Fibroblast of lung (primary cell): ENCODE results near the gene CDV3. TPM values are rescaled to one million over a fixed set of nuclear protein-coding genes. Genes with fewer than 3 reads are reported as not detected.
A peak's percentile ranks its signal among the peaks of the same experiment; 100 is the strongest.

Experiments
- DNase-seq, 2 donors: peaks; one replicate each; pipeline versions ENCODE4 v3.0.0 to v3.0.0-alpha.2; 2010; ENCODE audit warnings: low read depth in 2 of 2
- H2AFZ ChIP-seq: 2 replicates; pipeline ENCODE4 v1.5.1; 2012; ENCODE audit warnings: low read length, control low read depth, inconsistent platforms
- H3K27ac ChIP-seq: 2 replicates; pipeline ENCODE4 v1.5.1; 2011; ENCODE audit warnings: low read length, control low read depth; ENCODE audit not compliant: insufficient read depth
- H3K27me3 ChIP-seq: 2 replicates; pipeline ENCODE4 v1.5.1; 2011; ENCODE audit warnings: mild to moderate bottlenecking, low read length; ENCODE audit not compliant: control insufficient read depth, insufficient read depth
- H3K36me3 ChIP-seq: 2 replicates; pipeline ENCODE4 v1.5.1; 2011; ENCODE audit warnings: low read length; ENCODE audit not compliant: control insufficient read depth, insufficient read depth
- H3K4me1 ChIP-seq: 2 replicates; pipeline ENCODE4 v1.5.1; 2011; ENCODE audit warnings: low read length; ENCODE audit not compliant: control insufficient read depth, insufficient read depth; ENCODE audit errors: extremely low read depth
- H3K4me2 ChIP-seq: 2 replicates; pipeline ENCODE4 v1.5.1; 2011; ENCODE audit warnings: low read length, control low read depth; ENCODE audit not compliant: insufficient read depth; ENCODE audit errors: extremely low read depth
- H3K4me3 ChIP-seq, 4 experiments: fragments of 200-600 bp in 1 of 4; sonication (generic) in 1 of 4; replicated peaks in 1 of 4; 2 replicates each; pipeline ENCODE4 v1.5.1; 2011 to 2016; ENCODE audit warnings: low read length in 4 of 4, low read depth in 3 of 4, mild to moderate bottlenecking in 3 of 4, control low read depth in 2 of 4, inconsistent platforms in 1 of 4, mixed read lengths in 1 of 4; ENCODE audit not compliant: insufficient read depth in 1 of 4; ENCODE audit errors: control extremely low read depth in 1 of 4
- H3K79me2 ChIP-seq: 2 replicates; pipeline ENCODE4 v1.5.1; 2012; ENCODE audit warnings: mild to moderate bottlenecking, low read length, inconsistent platforms; ENCODE audit not compliant: control insufficient read depth, insufficient read depth
- H3K9ac ChIP-seq: 2 replicates; pipeline ENCODE4 v1.5.1; 2011; ENCODE audit warnings: mild to moderate bottlenecking, low read length, control low read depth; ENCODE audit not compliant: insufficient read depth
- H3K9me3 ChIP-seq: 2 replicates; pipeline ENCODE4 v1.5.1; 2012; ENCODE audit warnings: low read depth, low read length; ENCODE audit not compliant: control insufficient read depth, insufficient read depth
- H4K20me1 ChIP-seq: 2 replicates; pipeline ENCODE4 v1.5.1; 2011; ENCODE audit warnings: low read length; ENCODE audit not compliant: control insufficient read depth, insufficient read depth; ENCODE audit errors: extremely low read depth
- CTCF ChIP-seq, 2 donors: IDR thresholded peaks in 1 of 2; conservative IDR thresholded peaks in 1 of 2; 1 replicate in 1 of 2; 2 replicates in 1 of 2; pipeline ENCODE4 v1.5.1; 2011 to 2012; ENCODE audit warnings: low read length in 2 of 2, control low read depth in 1 of 2, inconsistent platforms in 1 of 2, low read depth in 1 of 2, mild to moderate bottlenecking in 1 of 2
- EZH2 ChIP-seq: IDR thresholded peaks from 2 replicates; pipeline ENCODE4 v1.5.1; 2012; ENCODE audit warnings: low read length, control low read depth, mild to moderate bottlenecking; ENCODE audit errors: missing control alignments
- polyA plus RNA-seq, 2 donors: library from polyadenylated mRNA; depleted of rRNA in 1 of 2; stranded (reverse) in 1 of 2; unstranded in 1 of 2; fragments of >200 nt; gene quantifications; 2 replicates each; pipeline ENCODE4 v1.2.1, GENCODE V29; 2011 to 2012; ENCODE audit warnings: missing spikeins in 1 of 2
- total RNA-seq: library from RNA; depleted of rRNA; stranded (reverse); fragments of >200 nt; gene quantifications from 2 replicates; pipeline ENCODE4 v1.2.1, GENCODE V29; 2014

CDV3 gene
- total and polyA plus RNA-seq, 2 donors (not counting 1 experiment from before 2014, with no cell fraction given), result 185 to 218 TPM

- Histone ChIP-seq H3K27me3 (no peaks in the 10 kb centered on the region), H3K4me1 (no peaks in the 10 kb centered on the region), H3K4me2 (no peak overlapping the region), H3K79me2 (no peaks in the 10 kb centered on the region), H3K27ac (no peak overlapping the region), H4K20me1 (no peaks in the 10 kb centered on the region), H3K36me3 (peaks cover 1% of the 10 kb centered on the region), H2AFZ (no peak overlapping the region), H3K9me3 (no peaks in the 10 kb centered on the region), H3K9ac (no peak overlapping the region), H3K4me3 (no peak overlapping the region)
- no peak for DNase-seq
- no peak for TF ChIP-seq CTCF (conservative IDR thresholded peaks at IDR 0.05 in 1 of 2, IDR thresholded peaks at IDR 0.05 in 1 of 2; ENCODE audit: low read depth in 1 of 2, low read length in 2 of 2)
- TF ChIP-seq EZH2, result no peak
Observed at GRCh38 chr3:133608388-133608787, 34.9 kb downstream of the CDV3 start.

- peaks cover 1% of the 10 kb centered on the region for H3K36me3 ChIP-seq
- DNase-seq, result peak in 1 of 2 donors; percentile 43
Observed at GRCh38 chr3:133610031-133610430, 36.5 kb downstream of the CDV3 start.

GRCh38 chr3:133611534-133611933, 38.0 kb downstream of the CDV3 start:
- DNase-seq, result no peak
- Histone ChIP-seq H3K36me3 (peaks cover 1% of the 10 kb centered on the region), H3K27ac (no peak overlapping the region)

More at GRCh38 chr3:133610031-133610430, 36.5 kb downstream of the CDV3 start:
- Histone ChIP-seq H3K4me1 (no peaks in the 10 kb centered on the region), H3K79me2 (no peaks in the 10 kb centered on the region), H3K27ac (no peak overlapping the region), H3K4me3 (no peak overlapping the region), H3K4me2 (no peak overlapping the region), H3K27me3 (no peaks in the 10 kb centered on the region), H3K9ac (no peak overlapping the region), H2AFZ (no peak overlapping the region), H3K9me3 (no peaks in the 10 kb centered on the region), H4K20me1 (no peaks in the 10 kb centered on the region)
- TF ChIP-seq EZH2, result no peak
- no peak for TF ChIP-seq CTCF (conservative IDR thresholded peaks at IDR 0.05 in 1 of 2, IDR thresholded peaks at IDR 0.05 in 1 of 2; ENCODE audit: low read depth in 1 of 2, low read length in 2 of 2)

More at GRCh38 chr3:133611534-133611933, 38.0 kb downstream of the CDV3 start:
- no peaks in the 10 kb centered on the region for H3K79me2 ChIP-seq
- no peaks in the 10 kb centered on the region for H3K4me1 ChIP-seq
- TF ChIP-seq CTCF (conservative IDR thresholded peaks at IDR 0.05 in 1 of 2, IDR thresholded peaks at IDR 0.05 in 1 of 2; ENCODE audit: low read depth in 1 of 2, low read length in 2 of 2) (no peak), EZH2 (no peak)
- H3K9me3 ChIP-seq, result no peaks in the 10 kb centered on the region
- H4K20me1 ChIP-seq, result no peaks in the 10 kb centered on the region
- no peak overlapping the region for H3K4me2 ChIP-seq
- H3K27me3 ChIP-seq, result no peaks in the 10 kb centered on the region
- no peak overlapping the region for H3K4me3 ChIP-seq
- H2AFZ ChIP-seq, result no peak overlapping the region
- H3K9ac ChIP-seq, result no peak overlapping the region
